Adipocyte (in vitro differentiated cells): ENCODE data around the gene GCLC.

ENCODE experiments used
- DNase-seq: peaks from one replicate; pipeline ENCODE4 v3.0.0-alpha.2; 2015; ENCODE audit warnings: low read depth
- H3K27me3 ChIP-seq: replicated peaks from 2 replicates; pipeline ENCODE4 v1.7.0; 2013; ENCODE audit warnings: mild to moderate bottlenecking, low read length, moderate library complexity; ENCODE audit not compliant: control insufficient read depth, insufficient read depth
- H3K36me3 ChIP-seq: 2 replicates; pipeline ENCODE4 v1.7.0; 2013; ENCODE audit warnings: low read length, mild to moderate bottlenecking, moderate library complexity; ENCODE audit not compliant: control insufficient read depth, insufficient read depth, severe bottlenecking
- H3K4me1 ChIP-seq: 2 replicates; pipeline ENCODE4 v1.7.0; 2013; ENCODE audit warnings: mild to moderate bottlenecking, low read length, moderate library complexity; ENCODE audit not compliant: control insufficient read depth, insufficient read depth
- H3K4me3 ChIP-seq: 2 replicates; pipeline ENCODE4 v1.7.0; 2013; ENCODE audit warnings: mild to moderate bottlenecking, low read length, moderate library complexity
- H3K9ac ChIP-seq: 2 replicates; pipeline ENCODE4 v1.7.0; 2013; ENCODE audit warnings: mild to moderate bottlenecking, low read length, moderate library complexity
- H3K9me3 ChIP-seq: 2 replicates; pipeline ENCODE4 v1.7.0; 2013; ENCODE audit warnings: mild to moderate bottlenecking, low read length, moderate library complexity; ENCODE audit not compliant: control insufficient read depth

GCLC gene

DNA sequence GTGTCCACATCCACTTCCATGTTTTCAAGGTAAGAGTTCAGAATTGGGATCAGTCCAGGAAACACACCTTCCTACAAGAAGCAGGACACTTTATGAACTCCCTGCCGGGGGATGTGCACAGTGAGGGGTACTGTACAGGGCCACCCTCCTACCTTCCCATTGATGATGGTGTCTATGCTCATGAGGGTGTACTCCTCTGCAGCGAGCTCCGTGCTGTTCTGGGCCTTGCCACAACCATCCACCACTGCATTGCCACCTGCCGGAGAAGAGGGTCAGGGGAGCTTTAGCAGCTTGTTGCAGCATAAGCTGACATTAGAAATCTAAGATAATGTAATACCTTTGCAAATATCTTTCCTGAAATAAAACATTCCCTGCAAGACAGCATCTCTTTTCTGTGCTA, 44.8 kb downstream of the GCLC start:
- no peak overlapping the region for H3K4me3 ChIP-seq
- no peaks in the 10 kb centered on the region for H3K27me3 ChIP-seq
- H3K36me3 ChIP-seq: peaks cover 71% of the 10 kb centered on the region
- H3K9ac ChIP-seq: no peak overlapping the region
- H3K4me1 ChIP-seq: peaks cover 13% of the 10 kb centered on the region
- no peak for DNase-seq
- H3K9me3 ChIP-seq: no peaks in the 10 kb centered on the region

GRCh38 chr6:53499094-53499493, 45.8 kb downstream of the GCLC start:
- Histone ChIP-seq H3K36me3 (peaks cover 61% of the 10 kb centered on the region), H3K9ac (no peak overlapping the region), H3K4me1 (peaks cover 17% of the 10 kb centered on the region), H3K4me3 (no peak overlapping the region), H3K27me3 (no peaks in the 10 kb centered on the region), H3K9me3 (no peaks in the 10 kb centered on the region)
- DNase-seq: no peak

DNA sequence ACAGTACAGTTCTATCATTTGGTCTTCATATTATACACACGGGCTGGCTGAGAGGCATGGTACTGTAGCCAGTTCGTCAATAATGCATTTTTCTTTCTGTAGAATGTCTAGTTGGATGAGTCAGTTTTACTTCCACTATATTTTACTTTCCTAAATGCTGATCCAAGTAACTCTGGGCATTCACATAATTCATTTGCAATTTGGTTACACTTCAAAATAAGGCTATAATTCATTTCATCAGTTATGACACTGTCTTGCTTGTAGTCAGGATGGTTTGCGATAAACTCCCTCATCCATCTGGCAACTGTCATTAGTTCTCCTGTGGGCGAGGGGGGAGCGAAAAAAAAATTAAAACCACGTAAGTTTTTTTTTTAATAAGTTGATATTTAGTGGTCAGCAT, 46.3 kb downstream of the GCLC start:
- H3K9ac ChIP-seq: no peak overlapping the region
- H3K4me1 ChIP-seq: peaks cover 21% of the 10 kb centered on the region
- H3K27me3 ChIP-seq: no peaks in the 10 kb centered on the region
- H3K4me3 ChIP-seq: no peak overlapping the region
- no peaks in the 10 kb centered on the region for H3K9me3 ChIP-seq
- H3K36me3 ChIP-seq: peaks cover 56% of the 10 kb centered on the region
- no peak for DNase-seq

DNA sequence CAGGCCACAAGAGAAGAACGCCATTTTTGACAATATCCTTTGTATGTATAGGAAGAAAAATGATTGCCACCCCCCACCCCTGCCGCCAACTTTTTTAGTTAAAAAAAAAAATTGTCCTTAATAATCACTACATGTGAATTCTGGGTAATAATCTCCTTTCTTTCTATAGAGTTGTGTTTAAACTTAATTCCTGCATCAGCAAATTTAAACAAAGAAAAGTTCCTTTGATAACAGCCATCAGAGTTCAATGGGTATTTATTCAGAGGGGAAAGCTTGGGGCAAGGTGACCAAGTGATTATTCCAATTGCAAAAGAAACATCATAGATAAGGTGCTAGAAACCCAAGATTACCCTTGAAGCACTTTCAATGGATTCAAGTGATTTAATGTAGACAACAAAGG, 47.0 kb downstream of the GCLC start:
- Histone ChIP-seq H3K27me3 (no peaks in the 10 kb centered on the region), H3K9ac (no peak overlapping the region), H3K36me3 (peaks cover 50% of the 10 kb centered on the region), H3K9me3 (no peaks in the 10 kb centered on the region), H3K4me1 (peaks cover 29% of the 10 kb centered on the region), H3K4me3 (no peak overlapping the region)
- DNase-seq: no peak

DNA sequence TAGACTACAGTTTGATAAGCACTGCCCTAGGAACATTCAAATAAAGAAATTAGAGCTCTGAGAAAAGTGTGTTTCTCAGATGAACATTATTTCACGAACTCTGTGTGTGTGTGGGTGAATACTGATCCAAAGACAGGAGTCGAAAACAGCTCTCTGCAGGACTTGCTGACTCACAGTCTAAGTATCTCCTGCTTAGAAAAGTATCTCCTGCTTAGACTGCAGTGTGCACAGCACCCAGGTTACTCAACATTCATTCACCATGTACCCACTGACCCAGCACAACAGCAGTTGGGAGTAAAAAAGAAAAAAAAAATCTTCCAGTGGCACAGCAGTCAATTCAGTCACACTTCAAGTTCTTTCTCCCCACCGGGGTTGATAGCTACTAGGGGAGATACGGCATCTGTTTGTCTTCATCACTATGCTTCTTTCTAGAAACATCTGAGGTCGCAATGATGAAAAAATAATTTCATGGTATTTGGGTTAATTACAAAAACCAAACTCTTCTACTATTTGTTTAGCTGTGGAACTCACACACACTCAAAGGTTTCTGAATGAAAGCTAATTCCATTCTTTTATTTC, 48.0 kb downstream of the GCLC start:
- Histone ChIP-seq H3K27me3 (no peaks in the 10 kb centered on the region), H3K36me3 (peaks cover 41% of the 10 kb centered on the region), H3K9me3 (no peaks in the 10 kb centered on the region), H3K4me3 (no peak overlapping the region), H3K9ac (no peak overlapping the region), H3K4me1 (peaks cover 32% of the 10 kb centered on the region)
- DNase-seq: peak; percentile 82

- Histone ChIP-seq H3K9ac (no peak overlapping the region), H3K4me1 (peaks cover 32% of the 10 kb centered on the region), H3K4me3 (no peak overlapping the region), H3K27me3 (no peaks in the 10 kb centered on the region), H3K36me3 (peaks cover 31% of the 10 kb centered on the region), H3K9me3 (no peaks in the 10 kb centered on the region)
- DNase-seq: no peak
Measured at GRCh38 chr6:53495506-53496499, 49.1 kb downstream of the GCLC start.

- H3K36me3 ChIP-seq: peaks cover 14% of the 10 kb centered on the region
- H3K27me3 ChIP-seq: no peaks in the 10 kb centered on the region
- peaks cover 32% of the 10 kb centered on the region for H3K4me1 ChIP-seq
- no peak overlapping the region for H3K9ac ChIP-seq
- peak; percentile 21 for DNase-seq
- H3K9me3 ChIP-seq: no peaks in the 10 kb centered on the region
- peak overlapping the region; percentile 78 for H3K4me3 ChIP-seq
Measured at GRCh38 chr6:53494076-53494475, 50.8 kb downstream of the GCLC start.

DNA sequence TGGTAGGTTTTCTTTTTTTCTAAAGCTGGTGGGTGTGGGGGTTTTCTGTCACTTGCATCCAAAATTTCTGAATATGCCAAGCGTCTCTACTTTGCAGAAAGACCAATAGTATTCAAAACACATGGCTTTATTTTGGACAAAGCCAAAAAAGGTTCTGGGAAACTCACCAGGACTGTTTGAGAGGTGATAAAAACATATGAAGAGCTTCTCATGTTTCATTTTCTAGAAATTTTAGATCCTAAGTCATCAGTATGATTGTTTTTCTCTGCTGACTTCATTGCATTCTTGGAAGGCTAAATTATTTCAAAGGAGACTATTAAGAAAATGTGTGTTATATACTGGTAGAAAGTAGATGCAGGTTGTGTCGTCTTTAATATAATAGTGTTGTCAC, 51.3 kb downstream of the GCLC start:
- DNase-seq: peak; percentile 25
- Histone ChIP-seq H3K4me1 (peaks cover 32% of the 10 kb centered on the region), H3K9me3 (no peaks in the 10 kb centered on the region), H3K36me3 (peaks cover 9% of the 10 kb centered on the region), H3K4me3 (peak overlapping the region; percentile 78), H3K9ac (peak overlapping the region; percentile 59), H3K27me3 (no peaks in the 10 kb centered on the region)

- Histone ChIP-seq H3K36me3 (peaks cover 3% of the 10 kb centered on the region), H3K9me3 (no peaks in the 10 kb centered on the region), H3K4me1 (peaks cover 32% of the 10 kb centered on the region), H3K4me3 (peak overlapping the region; percentile 78), H3K9ac (peak overlapping the region; percentile 71), H3K27me3 (no peaks in the 10 kb centered on the region)
- DNase-seq: peak; percentile 89
Measured at GRCh38 chr6:53492860-53493634, 51.9 kb downstream of the GCLC start.

DNA sequence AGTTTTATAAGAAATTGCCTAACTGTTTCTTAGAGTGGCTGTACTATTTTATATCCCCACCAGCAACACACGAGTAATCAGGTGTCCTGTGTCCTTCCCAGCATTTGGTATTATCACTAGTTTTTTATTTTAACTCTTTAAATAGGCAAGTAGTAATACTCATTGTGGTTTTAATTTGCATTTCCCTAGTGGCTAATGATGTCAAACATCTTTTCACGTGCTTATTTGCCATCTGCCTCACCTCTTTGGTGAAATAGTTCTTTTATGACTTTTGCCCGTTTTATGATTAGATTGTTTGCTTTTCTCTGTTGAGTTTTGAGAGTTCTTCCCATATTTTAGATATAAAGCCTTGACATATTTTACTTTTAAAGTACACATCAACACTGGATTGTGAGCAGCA, 57.8 kb downstream of the GCLC start:
- no peaks in the 10 kb centered on the region for H3K36me3 ChIP-seq
- H3K9me3 ChIP-seq: no peaks in the 10 kb centered on the region
- DNase-seq: no peak
- peaks cover 32% of the 10 kb centered on the region for H3K4me1 ChIP-seq
- H3K27me3 ChIP-seq: no peaks in the 10 kb centered on the region
- H3K4me3 ChIP-seq: no peak overlapping the region
- peak overlapping the region; percentile 4 for H3K9ac ChIP-seq

- H3K9ac ChIP-seq: peak overlapping the region; percentile 4
- no peak overlapping the region for H3K4me3 ChIP-seq
- DNase-seq: no peak
- H3K27me3 ChIP-seq: no peaks in the 10 kb centered on the region
- H3K4me1 ChIP-seq: peaks cover 36% of the 10 kb centered on the region
- no peaks in the 10 kb centered on the region for H3K36me3 ChIP-seq
- H3K9me3 ChIP-seq: no peaks in the 10 kb centered on the region
Measured at GRCh38 chr6:53486679-53487078, 58.2 kb downstream of the GCLC start.
